Ramos (cell line): ENCODE results near the gene PARP11.

Experiments
- in situ Hi-C: fragments of 300-500 bp; cut with MboI; formaldehyde crosslinking; loops from one replicate; pipeline ENCODE4 v1.14.3; 2022; ENCODE audit warnings: low sequenced_read_pairs; ENCODE audit not compliant: unreplicated experiment

PARP11 gene

DNA sequence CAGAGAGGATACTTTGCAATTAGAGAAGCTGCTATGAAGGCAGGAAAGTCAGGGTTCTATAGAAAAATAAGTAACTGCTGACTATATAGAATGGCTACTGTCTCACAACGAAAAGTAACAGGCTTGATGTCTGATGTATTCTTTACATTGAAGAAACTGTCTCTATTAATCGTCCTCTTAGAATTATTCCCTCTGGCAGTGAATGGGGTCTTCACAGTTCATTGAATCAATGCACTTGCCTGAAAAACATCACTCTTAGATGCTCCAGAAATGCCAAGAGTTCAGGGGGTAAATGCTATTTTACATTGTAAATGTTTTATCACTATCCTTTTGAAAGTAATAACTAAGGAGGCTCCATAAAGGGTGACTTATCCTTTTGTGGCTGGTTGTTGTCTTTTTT is 82.6 kb downstream of the PARP11 start:
- in situ Hi-C loops: no loop called here

GRCh38 chr12:3789838-3790237 is 83.4 kb downstream of the PARP11 start:
- in situ Hi-C loops: no loop called here

DNA sequence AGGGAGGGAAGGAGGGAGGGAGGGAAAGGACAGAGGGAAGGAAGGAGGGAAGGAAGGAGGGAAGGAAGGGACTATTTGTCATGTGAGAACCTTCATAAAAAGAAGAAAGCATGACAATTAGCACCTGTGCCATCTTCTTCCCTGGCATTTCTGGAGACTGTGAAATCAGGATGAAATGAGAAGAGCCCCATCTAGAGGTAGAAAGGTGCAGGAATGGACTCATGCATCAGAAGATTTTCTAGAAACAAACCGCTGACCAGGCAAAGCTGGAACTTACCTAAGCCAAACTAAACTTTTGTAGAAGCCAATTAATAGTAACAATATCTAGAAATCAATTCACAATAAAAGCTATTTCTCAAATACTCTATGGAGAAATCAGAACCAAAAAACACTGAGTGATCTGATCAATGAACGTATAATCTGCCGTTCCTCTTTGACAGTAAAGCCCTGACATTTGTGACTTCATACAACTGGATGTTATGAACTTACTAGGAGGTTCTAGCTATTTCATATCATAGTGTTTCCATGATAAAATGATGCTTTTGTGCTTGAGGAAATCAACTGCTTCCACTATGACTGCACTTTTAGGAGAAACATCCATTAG is 95.9 kb downstream of the PARP11 start:
- in situ Hi-C loops: no loop called here

DNA sequence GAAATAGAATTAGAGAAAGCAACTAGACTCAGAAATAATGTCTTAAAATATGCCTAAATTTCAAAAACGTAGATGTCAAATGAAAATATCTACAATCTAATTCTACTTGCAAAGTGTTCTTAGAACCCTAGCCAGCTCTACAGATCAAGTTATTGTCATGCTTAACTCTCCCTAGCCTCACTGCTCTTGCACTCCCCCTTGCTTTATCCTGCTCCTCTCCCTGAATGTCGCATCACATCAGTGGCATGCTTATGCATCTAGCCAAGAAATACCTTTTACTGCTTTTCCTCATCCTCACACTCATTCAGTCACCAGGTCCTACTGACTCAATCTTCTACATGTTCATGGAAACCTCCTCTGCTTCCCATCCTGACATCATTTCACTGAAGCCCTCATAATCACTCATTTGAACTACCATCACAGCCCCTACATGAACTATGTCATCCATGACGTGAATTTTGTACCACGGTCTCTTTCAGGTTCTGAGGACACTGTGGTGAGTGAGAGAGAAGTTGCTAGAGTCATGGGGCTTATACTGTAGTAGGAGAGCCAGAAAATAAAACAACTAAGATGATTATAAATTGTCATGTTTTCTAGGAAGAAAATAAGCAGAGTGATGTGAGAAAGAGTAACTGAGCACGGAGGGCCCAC is 97.7 kb downstream of the PARP11 start:
- in situ Hi-C loops: no loop called here

DNA sequence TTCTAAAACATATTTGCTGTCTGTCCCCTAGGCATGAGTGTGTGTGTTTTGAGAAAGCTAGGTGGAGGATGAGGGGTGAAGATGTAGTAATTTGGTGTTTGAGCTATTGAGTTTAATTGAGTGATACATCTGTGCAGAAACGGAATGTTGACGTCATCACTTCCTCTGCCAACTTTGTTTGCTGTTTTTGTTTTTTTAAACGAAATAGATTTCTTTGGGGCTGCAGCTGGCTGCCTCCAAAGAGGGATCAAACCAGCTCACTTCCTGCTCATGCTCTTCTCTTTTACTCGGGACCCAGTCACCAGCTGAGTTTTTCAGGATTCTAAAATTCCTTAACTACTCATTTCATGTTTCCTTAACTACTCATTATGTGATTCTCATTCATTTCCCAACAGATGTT is 100.8 kb downstream of the PARP11 start:
- in situ Hi-C loops: no loop called here

- in situ Hi-C loops: no loop called here
Observed at GRCh38 chr12:3771853-3772252, 101.3 kb downstream of the PARP11 start.

GRCh38 chr12:3770891-3771290 is 102.3 kb downstream of the PARP11 start:
- in situ Hi-C loops: no loop called here

- in situ Hi-C loops: no loop called here
Observed at GRCh38 chr12:3768911-3769447, 104.2 kb downstream of the PARP11 start.

DNA sequence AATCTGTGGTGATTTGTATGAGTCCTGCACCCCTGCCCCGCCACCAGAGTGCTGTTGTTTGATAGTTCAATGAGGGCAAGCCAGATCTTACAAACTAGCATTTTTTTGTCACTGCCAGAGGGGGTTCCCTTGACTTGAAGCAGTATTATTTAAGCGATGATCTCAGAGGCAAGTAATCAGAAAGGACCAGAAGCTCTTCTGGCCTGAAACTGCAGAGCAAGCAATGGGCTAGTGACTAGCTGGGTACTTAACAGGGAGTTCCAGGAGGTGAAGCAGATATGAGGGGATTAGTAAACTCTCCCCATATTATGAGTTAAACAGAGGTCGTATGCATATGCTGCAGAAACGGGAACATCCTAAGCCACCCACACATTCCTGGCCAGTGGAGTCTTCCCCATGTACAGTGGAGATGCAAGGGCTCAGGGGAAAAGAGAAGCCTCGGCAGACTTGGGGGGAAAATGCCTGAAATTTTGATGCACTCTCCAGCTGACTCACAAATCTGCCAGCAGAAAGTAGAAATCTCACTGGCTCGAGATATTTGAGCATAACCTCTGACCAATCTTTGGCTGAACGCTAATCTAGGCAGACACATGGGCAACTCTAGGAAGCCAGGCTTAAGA is 112.0 kb downstream of the PARP11 start:
- in situ Hi-C loops: no loop called here

DNA sequence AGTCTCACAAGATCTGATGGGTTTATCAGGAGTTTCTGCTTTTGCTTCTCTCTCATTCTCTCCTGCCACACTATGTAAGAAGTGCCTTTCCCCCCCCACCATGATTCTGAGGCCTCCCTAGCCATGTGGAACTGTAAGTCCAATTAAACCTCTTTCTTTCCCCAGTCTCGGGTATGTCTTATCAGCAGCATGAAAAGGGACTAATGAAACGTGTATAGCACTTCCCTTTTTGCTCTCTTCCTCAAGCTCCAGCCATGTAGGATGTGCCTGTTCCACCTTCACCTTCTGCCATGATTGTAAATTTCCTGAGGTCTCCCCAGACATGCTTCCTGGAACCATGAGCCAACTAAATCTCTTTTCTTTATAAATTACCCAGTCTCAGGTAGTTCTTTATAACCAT is 113.3 kb downstream of the PARP11 start:
- in situ Hi-C loops: no loop called here
